Right lobe of liver (tissue), 6 donors: ENCODE results near the gene PUS7L. TPM values are rescaled to one million over a fixed set of nuclear protein-coding genes. Genes with fewer than 3 reads are reported as not detected.
A peak's percentile ranks its signal among the peaks of the same experiment; 100 is the strongest.

Source experiments
- ATAC-seq, 4 donors: fragments of 200-7000 bp; cut with Tn5 transposase; one replicate each; pipeline ENCODE4 v1.9.1; 2020; ENCODE audit warnings: mild to moderate bottlenecking in 4 of 4, moderate library complexity in 4 of 4
- DNase-seq, 3 donors: peaks; one replicate each; pipeline ENCODE4 v3.0.0-alpha.2; 2020
- H3K27ac ChIP-seq, 3 donors: fragments of 200-600 bp; one replicate each; pipeline ENCODE4 v1.8.0; 2022
- H3K27me3 ChIP-seq, 2 donors: fragments of 200-600 bp; one replicate each; pipeline ENCODE4 v1.8.0; 2022
- H3K36me3 ChIP-seq, 4 donors: fragments of 200-600 bp; sonication (generic) in 1 of 4; one replicate each; pipeline versions ENCODE4 v1.5.1 to v1.8.0; 2017 to 2022; ENCODE audit warnings: control low read depth in 1 of 4
- H3K4me1 ChIP-seq, 4 donors: fragments of 200-600 bp; sonication (generic) in 1 of 4; one replicate each; pipeline versions ENCODE4 v1.5.1 to v1.8.0; 2017 to 2022; ENCODE audit warnings: control low read depth in 1 of 4
- H3K4me3 ChIP-seq, 3 donors: fragments of 200-600 bp; one replicate each; pipeline ENCODE4 v1.8.0; 2022
- H3K9me3 ChIP-seq, 4 donors: fragments of 200-600 bp; sonication (generic) in 1 of 4; one replicate each; pipeline versions ENCODE4 v1.5.1 to v1.8.0; 2017 to 2022; ENCODE audit warnings: control low read depth in 1 of 4
- CTCF ChIP-seq, 4 donors: fragments of 200-600 bp in 3 of 4; fragments of 450-650 bp in 1 of 4; IDR thresholded peaks; one replicate each; pipeline versions ENCODE4 v1.5.1 to v1.8.0; 2016 to 2022; ENCODE audit warnings: antibody characterized with exemption in 4 of 4, mild to moderate bottlenecking in 2 of 4
- POLR2A ChIP-seq: fragments of 450-650 bp; IDR thresholded peaks from one replicate; pipeline ENCODE4 v1.6.1; 2017; ENCODE audit warnings: antibody characterized with exemption, mild to moderate bottlenecking
- WGBS: methylation state at CpG from one replicate; pipeline ENCODE4 v1.1.6; 2018; ENCODE audit warnings: low coverage, low lambda C conversion rate; ENCODE audit not compliant: insufficient coverage; ENCODE audit errors: missing lambda C conversion rate; 5-methylcytosine and 5-hydroxymethylcytosine counted together
- intact Hi-C, 2 donors: fragments of 100-400 bp; cut with DNase I; formaldehyde crosslinking; loops; one replicate each; pipeline versions ENCODE4 v1.11.2 to v1.14.1; 2022
- total RNA-seq, 6 experiments: library from RNA; depleted of rRNA in 2 of 6; stranded (reverse); fragments of >200 nt in 2 of 6; fragmentation: NEBNext Ultra II Directional in 3 of 6; extraction: Animal tissue kit (Norgen Biotek cat#: 25700) in 3 of 6; gene quantifications; one replicate each; pipeline versions ENCODE4 v1.1.0 to v1.2.4, GENCODE V29; 2016 to 2023
- donor health status: DM: no; HTN: yes; CAD: no.
- donor health status: DM: no; HTN: no; CAD: no.
- donor health status: DM: no; HTN: no; CAD: no.
- donor health status: DM: no; HTN: yes; CAD: no.
- donor health status: DM: no; HTN: yes; CAD: no.

The PUS7L gene
- total RNA-seq, 6 experiments from 2014 or later, result 3.9 to 9.1 (median 5.0) TPM

DNA sequence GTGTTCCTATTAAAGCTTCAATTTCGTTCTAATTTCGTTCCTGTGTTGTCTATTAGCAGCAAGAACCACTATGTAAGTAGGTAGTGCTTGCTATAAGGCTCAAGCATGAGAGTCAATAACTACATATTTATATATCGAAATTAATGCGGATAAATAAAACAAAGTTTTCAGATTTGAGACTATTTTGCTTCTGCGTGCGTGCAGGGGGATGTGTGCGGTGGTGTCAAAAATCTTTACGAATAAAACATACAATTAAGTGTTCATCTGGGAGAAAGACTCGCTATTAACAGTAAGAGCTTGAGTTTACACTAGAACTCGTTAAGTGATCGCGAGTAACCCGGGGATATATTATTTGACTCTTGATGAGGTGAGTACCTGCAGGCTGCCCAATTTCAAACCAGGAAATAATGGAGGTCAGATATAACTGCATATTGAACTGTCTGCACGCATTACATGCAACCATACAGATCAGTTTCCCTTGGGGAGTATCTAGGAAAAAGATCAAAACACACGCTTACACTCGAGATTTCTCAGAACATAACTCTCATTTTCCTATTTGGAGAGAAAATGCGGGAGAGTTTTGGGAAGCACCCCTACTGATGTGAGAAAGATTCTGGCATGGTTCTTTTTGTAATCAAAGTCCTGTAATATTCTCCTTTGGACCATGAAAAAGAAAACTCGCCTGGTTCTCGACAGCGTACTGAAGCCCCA, 46.7 kb upstream of the PUS7L start:
- ATAC-seq, result peak in 3 of 4 donors; percentile 2 to 29 (median 10)
- intact Hi-C loops, result no loop called here
- Histone ChIP-seq H3K27me3 (no peaks in the 10 kb centered on the region), H3K9me3 (no peaks in the 10 kb centered on the region), H3K4me3 (peak overlapping the region; percentile 84 to 91 (median 84)), H3K36me3 (peaks cover 0 to 27% (median 3%) of the 10 kb centered on the region in 4 donors), H3K4me1 (peaks cover 0 to 16% (median 3%) of the 10 kb centered on the region in 4 donors), H3K27ac (peak overlapping the region; percentile 90 to 96 (median 95))
- no peak for DNase-seq
- no peak for TF ChIP-seq CTCF (IDR thresholded peaks at IDR 0.05)
- TF ChIP-seq POLR2A, result no peak
- WGBS, result 4% methylated on average over 20 of the region's 20 CpGs

- Histone ChIP-seq H3K36me3 (peaks cover 4 to 73% (median 28%) of the 10 kb centered on the region in 4 donors), H3K27ac (no peak overlapping the region), H3K9me3 (no peaks in the 10 kb centered on the region), H3K27me3 (no peaks in the 10 kb centered on the region), H3K4me1 (peaks cover 0 to 6% (median 0%) of the 10 kb centered on the region in 4 donors), H3K4me3 (no peak overlapping the region)
- intact Hi-C loops, result no loop called here
- 96% methylated on average over 4 of the region's 4 CpGs for WGBS
- DNase-seq (no peak), ATAC-seq (no peak)
- TF ChIP-seq CTCF (IDR thresholded peaks at IDR 0.05) (peak in 1 of 4 donors; percentile 4), POLR2A (no peak)
Observed at GRCh38 chr12:43797561-43798217, 39.1 kb upstream of the PUS7L start.

DNA sequence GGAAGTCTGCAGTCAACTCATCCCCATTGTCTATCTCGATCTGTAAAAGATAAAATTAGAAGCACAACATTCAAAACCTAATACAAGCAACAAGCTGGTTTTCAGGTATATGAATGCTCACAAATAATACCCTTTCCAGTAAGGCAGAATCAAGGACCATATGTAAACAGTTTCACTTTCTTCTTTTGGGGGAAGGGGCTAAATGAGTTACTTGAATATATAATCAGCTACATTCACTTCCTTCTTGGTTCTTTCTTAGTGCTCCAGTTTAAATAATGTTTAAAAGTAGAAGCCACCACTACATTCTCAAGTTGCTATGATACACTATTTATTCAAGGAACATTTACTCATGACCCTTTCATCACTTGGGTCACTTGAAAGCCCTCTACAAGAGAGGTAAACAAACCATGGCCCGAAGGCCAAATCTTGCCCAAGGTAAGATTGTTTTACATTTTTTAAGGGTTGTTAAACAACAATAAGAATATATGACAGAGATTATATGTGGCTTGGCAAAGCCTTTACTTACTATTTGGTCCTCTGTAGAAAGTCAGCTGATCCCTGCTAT, 37.2 kb upstream of the PUS7L start:
- peaks cover 4 to 58% (median 27%) of the 10 kb centered on the region in 4 donors for H3K36me3 ChIP-seq
- peak in 3 of 4 donors; percentile 36 to 55 (median 47) for ATAC-seq

GRCh38 chr12:43789941-43790340, 31.4 kb upstream of the PUS7L start:
- Histone ChIP-seq H3K36me3 (peaks cover 0 to 30% (median 5%) of the 10 kb centered on the region in 4 donors), H3K27me3 (no peaks in the 10 kb centered on the region), H3K27ac (no peak overlapping the region), H3K9me3 (no peaks in the 10 kb centered on the region), H3K4me3 (no peak overlapping the region), H3K4me1 (no peaks in the 10 kb centered on the region)
- intact Hi-C loops, result no loop called here
- DNase-seq (no peak), ATAC-seq (peak in 1 of 4 donors; percentile 39)
- TF ChIP-seq CTCF (IDR thresholded peaks at IDR 0.05) (no peak), POLR2A (no peak)

More for the DNA sequence above, 37.2 kb upstream of the PUS7L start:
- no peak for DNase-seq
- TF ChIP-seq CTCF (IDR thresholded peaks at IDR 0.05) (no peak), POLR2A (no peak)
- H3K4me3 ChIP-seq, result no peak overlapping the region
- H3K4me1 ChIP-seq, result peaks cover 0 to 6% (median 0%) of the 10 kb centered on the region in 4 donors
- intact Hi-C loops, result no loop called here
- H3K9me3 ChIP-seq, result no peaks in the 10 kb centered on the region
- no peaks in the 10 kb centered on the region for H3K27me3 ChIP-seq
- H3K27ac ChIP-seq, result no peak overlapping the region
- 40% methylated on average over 2 of the region's 2 CpGs for WGBS
